ENCODE measurements around the gene EPGN.
"Not testable (repeated sequence)": the region's sequence is repeated elsewhere in the genome, so short reads cannot be mapped to it uniquely, and the experiment has no call there.

Gene EPGN

GRCh38 chr4:74334636-74335035, 26.4 kb downstream of the EPGN start:
- no peak for DNase-seq (ENCODE audit: low read depth, low spot score)
- in situ Hi-C loops (cut with HindIII; ENCODE audit: low sequenced_read_pairs) = no loop called here
- H3K4me3 ChIP-seq (ENCODE audit: low read depth, low read length) = no peak overlapping the region
- no peak for TF ChIP-seq CTCF (IDR thresholded peaks at IDR 0.05; ENCODE audit: low read depth, low read length)

GRCh38 chr4:74335341-74336021, 27.2 kb downstream of the EPGN start:
- no peak for TF ChIP-seq CTCF (IDR thresholded peaks at IDR 0.05; ENCODE audit: low read depth, low read length)
- no peak for DNase-seq (ENCODE audit: low read depth, low spot score)
- in situ Hi-C loops (cut with HindIII; ENCODE audit: low sequenced_read_pairs) = no loop called here
- H3K4me3 ChIP-seq (ENCODE audit: low read depth, low read length) = no peak overlapping the region

- H3K4me3 ChIP-seq (ENCODE audit: low read depth, low read length) = no peak overlapping the region
- DNase-seq (ENCODE audit: low read depth, low spot score) = no peak
- in situ Hi-C loops (cut with HindIII; ENCODE audit: low sequenced_read_pairs) = no loop called here
- TF ChIP-seq CTCF (IDR thresholded peaks at IDR 0.05; ENCODE audit: low read depth, low read length) = no peak
These were observed 30.6 kb downstream of the EPGN start for GRCh38 chr4:74338792-74339333.

- H3K4me3 ChIP-seq (ENCODE audit: low read depth, low read length) = no peak overlapping the region
- in situ Hi-C loops (cut with HindIII; ENCODE audit: low sequenced_read_pairs) = no loop called here
- no peak for TF ChIP-seq CTCF (IDR thresholded peaks at IDR 0.05; ENCODE audit: low read depth, low read length)
- DNase-seq (ENCODE audit: low read depth, low spot score) = no peak
These were observed 31.2 kb downstream of the EPGN start for GRCh38 chr4:74339501-74339900.

GRCh38 chr4:74340421-74340820, 32.2 kb downstream of the EPGN start:
- in situ Hi-C loops (cut with HindIII; ENCODE audit: low sequenced_read_pairs); H3K4me3 ChIP-seq (ENCODE audit: low read depth, low read length); DNase-seq (ENCODE audit: low read depth, low spot score): not testable (repeated sequence)

GRCh38 chr4:74344031-74344430, 35.8 kb downstream of the EPGN start:
- no peak for DNase-seq (ENCODE audit: low read depth, low spot score)
- in situ Hi-C loops (cut with HindIII; ENCODE audit: low sequenced_read_pairs) = no loop called here
- no peak for TF ChIP-seq CTCF (IDR thresholded peaks at IDR 0.05; ENCODE audit: low read depth, low read length)
- H3K4me3 ChIP-seq (ENCODE audit: low read depth, low read length) = no peak overlapping the region

- H3K4me3 ChIP-seq (ENCODE audit: low read depth, low read length) = no peak overlapping the region
- no peak for DNase-seq (ENCODE audit: low read depth, low spot score)
- in situ Hi-C loops (cut with HindIII; ENCODE audit: low sequenced_read_pairs) = no loop called here
- no peak for TF ChIP-seq CTCF (IDR thresholded peaks at IDR 0.05; ENCODE audit: low read depth, low read length)
These were observed 45.6 kb downstream of the EPGN start for GRCh38 chr4:74353858-74354257.
